Medulla oblongata (tissue), 1 donor: ENCODE data around the gene BACH2.
"Not testable (repeated sequence)": the region's sequence is repeated elsewhere in the genome, so short reads cannot be mapped to it uniquely, and the experiment has no call there.

Experiments
- DNase-seq: peaks from one replicate; pipeline ENCODE4 v3.0.0-alpha.2; 2015; ENCODE audit errors: extremely low spot score

The BACH2 gene

GRCh38 chr6:90296341-90297114 lies at the start of gene BACH2:
Gene BACH2 (minus strand): TSS chr6:90296843. CDS start chr6:90008844, 287,999 bp downstream.
- DNase-seq: peak; percentile 94

GRCh38 chr6:90343576-90343975 lies 46.9 kb upstream of the BACH2 start:
- DNase-seq: no peak

DNA sequence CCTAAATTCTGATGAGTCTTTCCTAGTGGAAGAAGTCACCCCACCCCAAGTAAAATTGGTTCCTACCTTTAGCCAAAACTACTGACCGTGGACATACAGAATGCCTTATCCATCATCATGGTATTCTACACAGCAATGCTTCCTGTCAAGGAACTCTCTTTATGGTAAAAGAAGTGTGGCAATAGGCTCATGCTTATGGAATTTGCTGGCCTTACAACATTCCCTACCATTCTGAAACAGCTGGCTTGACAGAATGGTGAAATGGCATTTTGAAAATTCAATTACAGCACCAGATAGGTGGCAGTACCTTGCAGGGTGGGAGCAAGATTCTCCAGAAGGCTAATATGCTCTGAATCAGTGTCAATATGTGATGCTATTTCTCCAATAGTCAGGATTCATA lies 41.8 kb upstream of the BACH2 start:
- no peak for DNase-seq

- no peak for DNase-seq
Measured at GRCh38 chr6:90336388-90336947, 39.8 kb upstream of the BACH2 start.

DNA sequence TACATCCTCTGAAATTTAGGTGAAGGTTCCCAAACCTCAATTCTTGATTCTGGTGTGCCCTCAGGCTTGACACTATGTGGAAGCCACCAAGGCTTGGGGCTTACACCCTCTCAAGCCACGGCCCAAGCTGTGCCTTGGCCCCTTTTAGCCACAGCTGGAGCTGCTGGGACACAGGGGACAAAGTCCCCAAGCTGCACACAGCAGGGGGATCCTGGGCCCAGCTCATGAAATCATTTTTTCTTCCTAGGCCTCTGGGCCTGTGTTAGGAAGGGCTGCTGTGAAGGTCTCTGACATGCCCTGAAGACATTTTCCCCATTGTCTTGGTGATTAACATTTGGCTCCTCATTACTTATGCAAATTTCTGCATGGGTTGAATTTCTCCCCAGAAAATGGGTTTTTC lies 37.3 kb upstream of the BACH2 start:
- no peak for DNase-seq

DNA sequence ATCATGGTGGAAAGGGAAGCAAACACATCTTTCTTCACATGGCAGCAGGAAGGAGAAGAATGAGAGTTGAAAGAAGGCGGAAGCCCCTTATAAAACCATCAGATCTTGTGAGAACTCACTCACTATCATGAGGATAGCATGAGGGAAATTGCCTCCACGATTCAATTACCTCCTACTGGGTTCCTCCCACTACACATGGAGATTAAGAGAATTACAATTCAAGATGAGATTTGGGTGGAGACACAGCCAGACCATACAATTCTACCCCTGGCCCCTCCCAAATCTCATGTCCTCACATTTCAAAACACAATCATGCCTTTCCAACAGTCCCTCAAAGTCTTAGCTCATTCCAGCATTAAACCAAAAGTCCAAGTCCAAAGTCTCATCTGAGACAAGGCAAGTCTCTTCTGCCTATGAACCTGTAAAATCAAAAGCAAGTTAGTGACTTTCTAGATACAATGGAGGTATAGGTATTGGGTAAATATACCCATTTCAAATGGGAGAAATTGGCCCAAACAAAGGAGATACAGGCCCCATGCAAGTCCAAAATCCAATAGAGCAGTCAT lies 36.4 kb upstream of the BACH2 start:
- DNase-seq: not testable (repeated sequence)

DNA sequence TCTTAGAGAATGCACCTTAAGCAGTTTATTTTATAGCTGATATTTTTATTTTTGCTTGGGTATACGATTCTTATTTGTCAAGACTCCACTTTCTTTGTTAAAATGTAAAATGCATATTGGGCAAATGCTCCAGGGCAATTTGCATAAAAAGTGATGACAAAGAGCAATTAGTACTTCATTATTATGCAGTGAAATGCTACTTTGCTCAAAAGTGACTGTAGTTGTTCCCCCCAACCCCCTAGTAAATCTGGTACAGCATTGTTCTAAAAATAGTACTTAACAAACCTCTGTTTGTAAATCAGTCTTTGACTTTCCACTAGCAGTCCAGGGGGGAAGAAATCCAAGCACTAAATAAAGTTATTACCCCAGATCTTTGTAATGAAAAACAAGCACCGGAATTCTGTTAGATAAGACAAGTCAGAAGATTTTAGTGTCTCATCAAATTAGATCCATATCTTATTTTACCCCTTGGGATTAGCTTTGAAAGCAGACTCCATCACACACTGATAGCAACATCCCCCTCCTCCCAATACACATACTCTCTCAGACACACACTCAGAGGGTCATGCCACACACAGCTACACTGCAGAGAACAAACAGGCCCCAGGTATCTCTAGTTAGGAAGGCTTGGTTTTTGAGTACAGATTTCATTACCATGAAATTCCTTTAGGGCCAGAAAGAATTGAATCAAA lies 32.9 kb upstream of the BACH2 start:
- DNase-seq: no peak

GRCh38 chr6:90328004-90328403 lies 31.4 kb upstream of the BACH2 start:
- DNase-seq: no peak

- DNase-seq: no peak
Measured at GRCh38 chr6:90326404-90327057, 29.9 kb upstream of the BACH2 start.

DNA sequence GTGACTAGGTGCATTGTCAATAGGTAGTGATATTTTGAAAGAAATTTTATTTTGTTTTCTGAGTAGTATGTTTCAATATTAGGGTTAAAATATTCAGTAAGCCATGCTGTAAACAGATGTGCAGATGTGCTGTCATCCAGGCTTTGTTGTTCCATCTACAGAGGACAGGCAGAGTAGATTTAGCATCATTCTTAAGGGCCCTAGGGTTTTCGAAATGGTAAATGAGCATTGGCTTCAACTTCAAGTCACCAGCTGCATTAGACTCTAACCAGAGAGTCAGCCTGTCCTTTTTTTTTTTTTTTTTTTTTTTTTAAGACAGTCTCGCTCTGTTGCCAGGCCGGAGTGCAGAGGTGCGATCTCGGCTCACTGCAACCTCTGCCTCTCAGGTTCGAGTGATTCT lies 27.1 kb upstream of the BACH2 start:
- no peak for DNase-seq

DNA sequence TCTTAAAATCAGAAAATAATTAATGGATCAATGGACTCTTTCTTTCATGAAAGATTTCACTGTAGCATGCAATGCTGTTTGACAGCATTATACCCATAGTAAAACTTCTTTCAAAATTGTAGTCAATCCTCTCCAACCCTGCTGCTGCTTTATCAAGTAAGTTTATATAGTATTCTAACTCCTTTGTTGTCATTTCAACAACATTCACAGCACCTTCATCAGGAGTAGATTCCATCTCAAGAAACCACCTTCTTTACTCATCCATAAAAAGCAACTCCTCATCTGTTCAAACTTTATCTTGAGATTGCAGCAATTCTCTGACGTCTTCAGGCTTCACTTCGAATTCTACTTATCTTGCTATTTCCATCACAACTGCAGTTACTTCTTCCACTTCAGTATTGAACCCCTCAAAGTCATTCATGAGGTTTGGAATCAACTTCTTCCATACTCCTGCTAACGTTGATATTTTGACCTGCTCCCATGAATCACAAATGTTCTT lies 26.4 kb upstream of the BACH2 start:
- no peak for DNase-seq

DNA sequence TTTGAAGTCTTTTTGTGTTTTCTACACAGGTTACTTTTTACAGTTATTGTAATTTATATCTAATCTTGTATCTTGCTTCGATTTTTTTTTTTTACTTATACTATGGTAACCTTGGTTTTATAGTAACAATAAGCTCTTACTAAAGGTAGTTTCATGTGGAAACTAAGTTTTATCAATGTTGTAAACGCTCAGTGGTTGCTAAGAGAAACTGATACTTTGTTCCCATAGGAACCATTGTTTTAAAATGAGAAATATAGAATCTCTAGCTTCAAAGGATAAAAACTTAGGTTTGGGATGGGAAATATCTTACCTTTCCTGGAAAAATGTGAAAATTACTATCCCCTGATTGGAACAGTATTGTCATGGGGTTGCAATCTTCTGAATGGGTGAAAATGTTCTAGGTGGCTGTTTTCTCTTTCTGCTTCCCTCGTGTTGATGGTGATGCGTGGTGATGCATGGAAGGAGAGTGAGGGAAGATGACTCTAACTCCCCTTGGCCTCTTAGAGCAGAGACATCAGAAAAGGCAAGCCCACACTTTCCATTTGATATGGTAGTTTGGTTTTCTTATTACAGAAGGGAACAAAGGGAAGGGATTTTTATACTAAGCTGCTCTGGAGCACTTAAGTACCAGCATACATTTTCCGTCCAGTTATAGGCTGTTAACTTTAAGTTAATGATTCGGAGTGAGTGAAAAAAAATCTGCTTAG lies 23.5 kb upstream of the BACH2 start:
- no peak for DNase-seq

GRCh38 chr6:90319044-90319443 lies 22.4 kb upstream of the BACH2 start:
- no peak for DNase-seq

DNA sequence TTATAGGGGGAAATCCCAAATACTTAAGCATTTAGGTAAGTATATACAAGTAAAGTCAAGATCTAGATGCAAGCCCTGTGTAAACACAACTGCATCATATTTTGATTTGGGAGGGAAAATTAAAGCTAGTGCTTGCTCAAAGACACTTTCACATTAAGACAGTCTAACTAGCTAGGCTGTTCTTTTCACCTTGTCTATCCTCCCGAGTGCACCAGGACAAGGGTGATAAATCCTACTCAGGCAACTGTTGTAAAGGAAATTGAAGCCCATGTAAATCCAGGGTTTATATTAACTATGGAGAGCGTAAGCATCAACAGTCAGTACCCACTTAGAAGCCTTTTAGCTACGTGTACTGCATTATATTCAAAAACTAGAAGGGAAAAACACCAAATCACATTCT lies 19.3 kb upstream of the BACH2 start:
- DNase-seq: no peak

- DNase-seq: no peak
Measured at GRCh38 chr6:90315354-90315950, 18.8 kb upstream of the BACH2 start.

DNA sequence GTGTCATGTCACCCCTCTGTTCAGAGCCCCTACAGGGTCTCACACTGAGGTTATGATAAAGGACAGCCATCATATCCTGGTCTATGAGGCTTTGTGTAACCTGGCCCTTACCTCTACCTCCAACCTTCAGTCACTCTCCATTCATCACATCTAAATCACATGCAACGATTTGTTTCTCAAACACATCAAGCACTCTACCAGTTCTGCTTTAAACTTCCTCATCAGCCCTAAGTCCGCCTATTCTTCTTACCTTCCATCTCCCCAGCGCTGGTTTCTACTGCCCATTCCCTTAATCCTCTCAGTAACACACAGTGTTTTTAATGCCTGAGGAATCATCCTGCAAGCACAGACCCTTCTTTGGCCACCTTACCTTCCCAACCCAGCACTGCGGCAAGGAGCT lies 17.9 kb upstream of the BACH2 start:
- no peak for DNase-seq

DNA sequence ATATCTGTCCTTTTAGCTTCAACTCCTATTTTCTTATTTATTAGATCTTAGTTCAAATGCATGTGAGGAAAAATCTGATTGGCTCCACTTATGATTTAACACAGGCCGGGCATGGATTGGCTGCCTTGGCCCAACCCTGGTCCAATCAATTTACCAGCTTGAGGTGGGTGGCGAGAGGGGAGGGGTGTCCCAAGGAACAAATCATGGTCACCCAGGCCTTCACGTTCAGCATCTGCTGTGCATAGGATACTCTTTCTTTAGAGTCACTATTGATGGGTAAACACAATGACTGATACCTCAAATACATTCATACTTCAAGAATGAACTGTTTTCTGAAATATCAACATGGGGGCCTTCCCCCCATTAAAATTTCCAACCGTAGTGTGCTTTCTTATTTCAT lies 14.9 kb upstream of the BACH2 start:
- no peak for DNase-seq

DNA sequence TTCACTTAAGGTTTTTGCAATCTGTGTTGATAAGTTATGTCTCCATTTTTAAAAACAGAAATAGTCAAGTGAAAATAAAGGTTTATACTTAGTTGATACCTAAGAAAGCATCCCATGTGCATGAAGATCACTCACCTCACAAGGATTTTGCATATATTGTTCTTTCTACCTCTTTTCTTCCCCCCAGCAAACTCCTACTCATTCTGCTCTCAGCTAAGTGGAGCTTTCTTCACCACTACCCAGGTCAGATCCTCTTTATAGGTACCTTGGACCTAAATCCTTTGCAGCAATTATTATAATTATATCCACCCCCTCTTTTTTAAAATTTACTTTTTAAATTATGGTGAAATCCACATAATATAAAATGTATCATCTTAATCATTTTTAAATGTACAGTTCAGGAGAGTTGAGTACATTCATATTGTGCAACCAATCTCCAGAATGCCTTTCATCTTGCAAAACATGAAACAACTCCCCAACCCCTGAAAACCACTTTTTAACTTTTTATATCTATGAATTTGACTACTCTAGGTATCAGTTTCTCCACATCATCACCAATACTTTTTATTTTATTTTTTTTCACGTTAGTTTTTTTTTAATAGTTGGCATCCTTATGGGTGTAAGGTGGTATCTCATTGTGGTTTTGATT lies 9.3 kb upstream of the BACH2 start:
- DNase-seq: no peak

- no peak for DNase-seq
Measured at GRCh38 chr6:90304308-90304707, 7.7 kb upstream of the BACH2 start.

DNA sequence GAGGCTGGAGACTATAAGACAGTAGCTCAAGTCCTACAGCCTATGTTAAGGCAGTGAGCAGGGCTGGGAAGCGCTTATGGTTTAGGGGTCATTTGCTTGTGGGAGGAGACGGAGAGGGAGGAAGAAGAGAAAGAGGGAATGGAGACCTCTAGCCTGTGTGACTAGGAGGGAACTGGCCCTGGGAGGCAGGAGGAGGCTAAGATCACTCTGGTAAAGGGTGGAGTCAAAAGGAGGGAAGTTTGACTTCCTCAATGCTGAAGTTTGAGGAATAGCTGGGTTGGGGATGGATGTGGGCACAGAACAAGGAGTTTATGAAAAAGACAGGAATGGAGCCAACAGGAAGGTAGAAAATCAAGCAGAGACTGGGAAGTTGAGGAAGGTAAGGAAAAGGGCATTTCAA lies 6.4 kb upstream of the BACH2 start:
- DNase-seq: no peak
